HL-60 (cell line): Measurements from ENCODE around the gene LAMP1.

Source experiments
- CTCF ChIP-seq: IDR thresholded peaks from one replicate; pipeline ENCODE4 v1.5.1; 2011; ENCODE audit warnings: low read length, control low read depth, inconsistent platforms; ENCODE audit not compliant: insufficient read depth
- GABPA ChIP-seq: IDR thresholded peaks from 2 replicates; pipeline ENCODE4 v1.6.1; 2012; ENCODE audit warnings: low read depth
- POLR2AphosphoS5 ChIP-seq: IDR thresholded peaks from 2 replicates; pipeline ENCODE4 v1.6.1; 2012; ENCODE audit warnings: low read depth
- REST ChIP-seq: IDR thresholded peaks from 2 replicates; pipeline ENCODE4 v1.6.1; 2012; ENCODE audit warnings: low read depth; ENCODE audit not compliant: insufficient replicate concordance

DNA sequence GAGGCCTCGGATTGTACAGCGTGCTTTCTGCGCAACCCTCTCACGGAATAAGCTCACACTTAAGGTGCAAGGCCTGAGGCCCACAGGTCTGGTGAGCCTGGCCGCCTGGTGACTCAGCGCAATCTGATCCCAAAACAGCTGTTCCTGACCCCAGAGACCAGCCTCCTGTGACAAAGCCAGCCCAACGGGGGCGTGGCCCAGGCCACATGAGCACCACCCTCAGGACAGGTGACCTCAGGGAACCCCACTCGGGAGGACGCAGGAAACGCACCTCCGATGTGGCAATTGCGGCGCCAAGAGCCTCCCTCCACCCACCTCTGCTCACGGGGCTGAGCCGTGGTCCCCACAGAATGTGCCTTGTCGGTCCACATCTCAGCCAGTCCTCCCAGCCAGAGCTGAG lies 40.5 kb downstream of the LAMP1 start:
- TF ChIP-seq CTCF: no peak
- no peak for TF ChIP-seq GABPA
- no peak for TF ChIP-seq REST
- no peak for TF ChIP-seq POLR2AphosphoS5
